ENCODE measurements around the gene GRB14. TPM values are rescaled to one million over a fixed set of nuclear protein-coding genes. Genes with fewer than 3 reads are reported as not detected.

Gene GRB14
- polyA plus RNA-seq, 1 of the 3 experiments (the other 2 are of a cell fraction) = 3.9 TPM

DNA sequence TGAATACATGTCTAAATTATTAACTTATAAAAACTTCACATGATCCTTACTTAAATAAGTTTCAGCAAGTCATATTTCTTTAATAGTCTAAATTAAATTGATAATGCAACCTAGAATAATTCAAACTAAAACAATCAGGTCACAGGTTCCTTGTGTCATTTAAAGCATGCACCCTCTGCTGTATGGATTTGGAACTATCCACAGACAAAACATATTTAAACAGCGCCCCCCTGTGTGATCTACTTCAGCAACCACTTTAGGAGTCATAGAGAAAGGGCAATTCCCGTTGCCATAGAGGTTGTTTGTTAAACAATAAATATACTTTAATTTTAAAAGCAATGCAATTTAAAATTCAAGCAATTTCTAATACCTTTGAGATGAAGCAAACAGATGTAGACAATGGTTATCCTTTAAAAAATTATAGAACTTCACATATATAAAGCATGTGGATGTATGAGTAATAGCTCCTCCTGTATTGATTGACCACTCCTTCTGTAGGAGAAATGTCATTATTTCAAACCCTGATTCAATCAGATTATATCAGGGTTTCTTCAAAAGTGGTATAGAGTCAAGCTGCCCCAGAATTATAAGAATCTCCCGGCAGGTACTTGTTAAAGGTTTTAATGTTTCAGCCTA is 21.2 kb downstream of the GRB14 start:
- H3K9me2 ChIP-seq = no peaks in the 10 kb centered on the region
- peaks cover 0 to 7% of the 10 kb centered on the region in 2 experiments for H3K36me3 ChIP-seq (replicated peaks in 1 of 2; ENCODE audit: control insufficient read depth in 1 of 2, insufficient read depth in 2 of 2, low read length in 1 of 2)
- H3F3A ChIP-seq (replicated peaks; ENCODE audit: insufficient read depth) = peaks cover 7% of the 10 kb centered on the region
- no peak overlapping the region for H3K4me2 ChIP-seq
- peak; percentile 55 for DNase-seq
- TF ChIP-seq RCOR1 (IDR thresholded peaks at IDR 0.05; ENCODE audit: low read length) (no peak), YY1 (IDR thresholded peaks at IDR 0.05; ENCODE audit: low read depth) (no peak), CHD2 (IDR thresholded peaks at IDR 0.05; ENCODE audit: low read length, partially characterized antibody) (no peak), SMC3 (IDR thresholded peaks at IDR 0.05; ENCODE audit: low read depth, low read length) (peak; percentile 87), RAD21 (IDR thresholded peaks at IDR 0.05; ENCODE audit: low read length) (peak; percentile 79)
- TF ChIP-seq, protein P1, sequence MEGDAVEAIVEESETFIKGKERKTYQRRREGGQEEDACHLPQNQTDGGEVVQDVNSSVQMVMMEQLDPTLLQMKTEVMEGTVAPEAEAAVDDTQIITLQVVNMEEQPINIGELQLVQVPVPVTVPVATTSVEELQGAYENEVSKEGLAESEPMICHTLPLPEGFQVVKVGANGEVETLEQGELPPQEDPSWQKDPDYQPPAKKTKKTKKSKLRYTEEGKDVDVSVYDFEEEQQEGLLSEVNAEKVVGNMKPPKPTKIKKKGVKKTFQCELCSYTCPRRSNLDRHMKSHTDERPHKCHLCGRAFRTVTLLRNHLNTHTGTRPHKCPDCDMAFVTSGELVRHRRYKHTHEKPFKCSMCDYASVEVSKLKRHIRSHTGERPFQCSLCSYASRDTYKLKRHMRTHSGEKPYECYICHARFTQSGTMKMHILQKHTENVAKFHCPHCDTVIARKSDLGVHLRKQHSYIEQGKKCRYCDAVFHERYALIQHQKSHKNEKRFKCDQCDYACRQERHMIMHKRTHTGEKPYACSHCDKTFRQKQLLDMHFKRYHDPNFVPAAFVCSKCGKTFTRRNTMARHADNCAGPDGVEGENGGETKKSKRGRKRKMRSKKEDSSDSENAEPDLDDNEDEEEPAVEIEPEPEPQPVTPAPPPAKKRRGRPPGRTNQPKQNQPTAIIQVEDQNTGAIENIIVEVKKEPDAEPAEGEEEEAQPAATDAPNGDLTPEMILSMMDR (IDR thresholded peaks at IDR 0.05) = peak; percentile 98
- ChIA-PET CTCF (interaction anchor here (0.6 to 5.9 kb wide), 23 partner anchors 9 to 1430 kb away, joined by 3 to 48 read pairs (median 4); no protein-coding TSS in a partner anchor), POLR2A (no interaction called here)
- H3K4me1 ChIP-seq (ENCODE audit: control insufficient read depth in 1 of 2, insufficient read depth in 2 of 2, low read depth in 1 of 2, low read length in 1 of 2) = no peaks in the 10 kb centered on the region
- no peak overlapping the region for H2AFZ ChIP-seq (ENCODE audit: low read depth)
- H3K9me3 ChIP-seq = no peaks in the 10 kb centered on the region
- H3K4me3 ChIP-seq (ENCODE audit: low read depth in 2 of 2, low read length in 1 of 2) = peak overlapping the region in 1 of 2 experiments; percentile 38; a peak in 1 of 4 replicates
- peaks cover 32% of the 10 kb centered on the region for H3K79me2 ChIP-seq (ENCODE audit: insufficient read depth)
- H3K27me3 ChIP-seq (ENCODE audit: insufficient read depth) = no peaks in the 10 kb centered on the region
- peak overlapping the region in 1 of 2 experiments; percentile 18; a peak in 1 of 4 replicates for H3K27ac ChIP-seq (ENCODE audit: low read depth in 2 of 2, low read length in 1 of 2)
- no peak overlapping the region for H3K9ac ChIP-seq
- 32% methylated on average over 3 of the region's 3 CpGs for WGBS (ENCODE audit: low lambda C conversion rate)
- no peaks in the 10 kb centered on the region for H4K20me1 ChIP-seq (ENCODE audit: insufficient read depth)

DNA sequence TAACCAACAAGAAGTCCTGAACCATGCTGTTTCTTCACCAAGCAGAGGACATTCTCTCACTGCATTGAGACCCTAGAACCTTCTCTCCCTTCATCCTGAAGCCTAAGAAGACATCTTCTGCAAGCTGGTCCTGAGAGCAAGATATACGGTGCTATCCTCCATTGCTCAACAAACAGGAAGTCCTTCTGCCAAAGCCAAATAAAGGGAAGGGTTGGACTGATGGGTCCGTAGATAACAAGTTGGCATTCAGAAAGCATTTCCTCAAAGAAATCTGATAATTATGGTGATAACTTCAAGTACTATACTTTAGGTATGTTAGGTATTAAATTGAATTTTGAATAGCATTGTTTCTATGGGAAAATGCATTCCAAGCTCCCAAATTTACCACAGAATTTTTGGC is 23.3 kb downstream of the GRB14 start:
- H3K9ac ChIP-seq = no peak overlapping the region
- H3K4me3 ChIP-seq (ENCODE audit: low read depth in 2 of 2, low read length in 1 of 2) = no peak overlapping the region
- H2AFZ ChIP-seq (ENCODE audit: low read depth) = no peak overlapping the region
- ChIA-PET POLR2A (no interaction called here), CTCF (interaction anchor here (0.8 to 5.9 kb wide), 6 partner anchors 10 to 1429 kb away, joined by 3 to 48 read pairs (median 4); no protein-coding TSS in a partner anchor)
- peaks cover 0 to 14% of the 10 kb centered on the region in 2 experiments; a peak in 2 of 4 replicates for H3K4me1 ChIP-seq (ENCODE audit: control insufficient read depth in 1 of 2, insufficient read depth in 2 of 2, low read depth in 1 of 2, low read length in 1 of 2)
- TF ChIP-seq MXI1 (IDR thresholded peaks at IDR 0.05; ENCODE audit: low read depth, low read length) = no peak
- no peak for TF ChIP-seq JUND (IDR thresholded peaks at IDR 0.05)
- TF ChIP-seq RAD21 (IDR thresholded peaks at IDR 0.05; ENCODE audit: low read length) = no peak
- TF ChIP-seq TAF1 (IDR thresholded peaks at IDR 0.05; ENCODE audit: borderline replicate concordance, low read depth, low read length) = no peak
- no peak for TF ChIP-seq CHD2 (IDR thresholded peaks at IDR 0.05; ENCODE audit: low read length, partially characterized antibody)
- TF ChIP-seq, protein P2, sequence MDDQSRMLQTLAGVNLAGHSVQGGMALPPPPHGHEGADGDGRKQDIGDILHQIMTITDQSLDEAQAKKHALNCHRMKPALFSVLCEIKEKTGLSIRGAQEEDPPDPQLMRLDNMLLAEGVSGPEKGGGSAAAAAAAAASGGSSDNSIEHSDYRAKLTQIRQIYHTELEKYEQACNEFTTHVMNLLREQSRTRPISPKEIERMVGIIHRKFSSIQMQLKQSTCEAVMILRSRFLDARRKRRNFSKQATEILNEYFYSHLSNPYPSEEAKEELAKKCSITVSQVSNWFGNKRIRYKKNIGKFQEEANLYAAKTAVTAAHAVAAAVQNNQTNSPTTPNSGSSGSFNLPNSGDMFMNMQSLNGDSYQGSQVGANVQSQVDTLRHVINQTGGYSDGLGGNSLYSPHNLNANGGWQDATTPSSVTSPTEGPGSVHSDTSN (IDR thresholded peaks at IDR 0.05) = no peak
- no peak for TF ChIP-seq YY1 (IDR thresholded peaks at IDR 0.05; ENCODE audit: low read depth)
- no peak for TF ChIP-seq POLR2AphosphoS5 (IDR thresholded peaks at IDR 0.05; ENCODE audit: low read depth, low read length)
- TF ChIP-seq FOXJ3 (CRISPR knock-in tag; IDR thresholded peaks at IDR 0.05) = no peak
- TF ChIP-seq NFIC (IDR thresholded peaks at IDR 0.05; ENCODE audit: borderline replicate concordance) = no peak
- TF ChIP-seq EZH2phosphoT487 (IDR thresholded peaks at IDR 0.05; ENCODE audit: borderline replicate concordance, low read depth) = no peak
- no peak for TF ChIP-seq GATA2 (CRISPR knock-in tag; IDR thresholded peaks at IDR 0.05)
- no peak for TF ChIP-seq SMC3 (IDR thresholded peaks at IDR 0.05; ENCODE audit: low read depth, low read length)
- TF ChIP-seq, protein P3, sequence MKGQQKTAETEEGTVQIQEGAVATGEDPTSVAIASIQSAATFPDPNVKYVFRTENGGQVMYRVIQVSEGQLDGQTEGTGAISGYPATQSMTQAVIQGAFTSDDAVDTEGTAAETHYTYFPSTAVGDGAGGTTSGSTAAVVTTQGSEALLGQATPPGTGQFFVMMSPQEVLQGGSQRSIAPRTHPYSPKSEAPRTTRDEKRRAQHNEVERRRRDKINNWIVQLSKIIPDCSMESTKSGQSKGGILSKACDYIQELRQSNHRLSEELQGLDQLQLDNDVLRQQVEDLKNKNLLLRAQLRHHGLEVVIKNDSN (IDR thresholded peaks at IDR 0.05; ENCODE audit: borderline replicate concordance, low read depth) = no peak
- no peak for TF ChIP-seq SIN3A (IDR thresholded peaks at IDR 0.05; ENCODE audit: borderline replicate concordance, low read depth, low read length)
- H3K9me3 ChIP-seq = no peaks in the 10 kb centered on the region
- H4K20me1 ChIP-seq (ENCODE audit: insufficient read depth) = no peaks in the 10 kb centered on the region
- no peak for DNase-seq
- H3K4me2 ChIP-seq = 0 out of 2 replicates have a peak overlapping the region, but pooled peaks have one; percentile 0
- 44% methylated on average over 2 of the region's 2 CpGs for WGBS (ENCODE audit: low lambda C conversion rate)
- no peaks in the 10 kb centered on the region for H3K9me2 ChIP-seq
- peaks cover 0 to 7% of the 10 kb centered on the region in 2 experiments for H3K36me3 ChIP-seq (replicated peaks in 1 of 2; ENCODE audit: control insufficient read depth in 1 of 2, insufficient read depth in 2 of 2, low read length in 1 of 2)
- H3K79me2 ChIP-seq (ENCODE audit: insufficient read depth) = peaks cover 30% of the 10 kb centered on the region
- H3K27ac ChIP-seq (ENCODE audit: low read depth in 2 of 2, low read length in 1 of 2) = no peak overlapping the region
- no peaks in the 10 kb centered on the region for H3K27me3 ChIP-seq (ENCODE audit: insufficient read depth)
- peaks cover 15% of the 10 kb centered on the region for H3F3A ChIP-seq (replicated peaks; ENCODE audit: insufficient read depth)

Measured in SK-N-SH (cell line).